ENCODE data around the gene OTOF. TPM values are rescaled to one million over a fixed set of nuclear protein-coding genes. Genes with fewer than 3 reads are reported as not detected.

OTOF gene
- total and polyA plus RNA-seq, 2 of the 13 experiments (the other 11 are each of a cell fraction or from before 2014, with no cell fraction given), result 0.04 TPM; not detected in 1

- WGBS (ENCODE audit: low lambda C conversion rate), result 40% methylated on average over 17 of the region's 20 CpGs
- CTCF ChIA-PET (ENCODE audit: low intra/inter-chr PET ratio, low total read pairs), result no interaction called here
- in situ Hi-C loops (cut with HindIII; ENCODE audit: extremely low pct_ligation_motif_present, low pct_unique_long_range_greater_than_20kb) (no loop called here), intact Hi-C loops (cut with micrococcal nuclease; ENCODE audit: unreplicated experiment) (no loop called here)
- H2AFZ ChIP-seq (ENCODE audit: low read length), result no peak overlapping the region
- POLR2A ChIA-PET, result no interaction called here
- H4K20me1 ChIP-seq (ENCODE audit: insufficient read depth, low read length), result no peaks in the 10 kb centered on the region
- peaks cover 1 to 77% of the 10 kb centered on the region in 2 experiments; a peak in 4 of 5 replicates for H3K27me3 ChIP-seq (ENCODE audit: control insufficient read depth in 1 of 2, insufficient read depth in 2 of 2, low read length in 2 of 2)
- no peak for FAIRE-seq
- no peaks in the 10 kb centered on the region for H3K9me3 ChIP-seq (ENCODE audit: low read length)
- DNase-seq (ENCODE audit: low spot score), result no peak
- H3K4me2 ChIP-seq (ENCODE audit: low read depth, low read length), result no peak overlapping the region
- H3K36me3 ChIP-seq (replicated peaks in 1 of 2; ENCODE audit: control insufficient read depth in 1 of 2, insufficient read depth in 2 of 2, low read length in 2 of 2), result no peaks in the 10 kb centered on the region
- no TSS peak for BruUV-seq (replicated peaks)
- TF ChIP-seq FOXM1 (CRISPR knock-in tag; IDR thresholded peaks at IDR 0.05), result no peak
- TF ChIP-seq ZNF724P (CRISPR knock-in tag; IDR thresholded peaks at IDR 0.05; ENCODE audit: borderline replicate concordance), result no peak
- no peak for TF ChIP-seq IKZF5 (CRISPR knock-in tag; IDR thresholded peaks at IDR 0.05)
- no peak for TF ChIP-seq ZBTB37 (CRISPR knock-in tag; IDR thresholded peaks at IDR 0.05)
- TF ChIP-seq ZNF879 (CRISPR knock-in tag; IDR thresholded peaks at IDR 0.05), result no peak
- TF ChIP-seq NFIB (CRISPR knock-in tag; IDR thresholded peaks at IDR 0.05; ENCODE audit: borderline replicate concordance), result no peak
- no peak for TF ChIP-seq ATF5 (CRISPR knock-in tag; IDR thresholded peaks at IDR 0.05; ENCODE audit: low read depth)
- TF ChIP-seq ZNF547 (CRISPR knock-in tag; IDR thresholded peaks at IDR 0.05), result no peak
- TF ChIP-seq SRSF1 (optimal IDR thresholded peaks at IDR 0.05; ENCODE audit: low read depth, low read length), result no peak
- TF ChIP-seq SP140L (CRISPR knock-in tag; IDR thresholded peaks at IDR 0.05; ENCODE audit: borderline replicate concordance), result no peak
- no peak for TF ChIP-seq RXRA (CRISPR knock-in tag; IDR thresholded peaks at IDR 0.05)
- no peak for TF ChIP-seq ZNF597 (CRISPR knock-in tag; IDR thresholded peaks at IDR 0.05)
- TF ChIP-seq TFDP2 (CRISPR knock-in tag; IDR thresholded peaks at IDR 0.05), result no peak
- TF ChIP-seq ZNF709 (CRISPR knock-in tag; IDR thresholded peaks at IDR 0.05), result no peak
- TF ChIP-seq SYNCRIP (IDR thresholded peaks at IDR 0.05; ENCODE audit: insufficient read depth, low read depth, low read length), result no peak
- TF ChIP-seq STAG1 (CRISPR knock-in tag; IDR thresholded peaks at IDR 0.05), result no peak
- H3K4me3 ChIP-seq (replicated peaks in 1 of 3; ENCODE audit: insufficient read depth in 1 of 3, low read depth in 2 of 3, low read length in 3 of 3), result no peak overlapping the region
- H3K4me1 ChIP-seq (ENCODE audit: insufficient read depth, low read length), result peaks cover 5% of the 10 kb centered on the region; the same call in 1 of the 2 replicates
- no peaks in the 10 kb centered on the region for H3K79me2 ChIP-seq (ENCODE audit: insufficient read depth, low read length)
- H3K27ac ChIP-seq (ENCODE audit: extremely low read length, insufficient read depth, low read length), result no peak overlapping the region
- ATAC-seq, result no peak; the same call in 2 of the 3 replicates
- no peak overlapping the region for H3K9ac ChIP-seq (ENCODE audit: insufficient read depth, low read depth, low read length)
Measured at GRCh38 chr2:26488463-26489212, 10.7 kb upstream of the OTOF start.

Measured in HepG2 (cell line).